HepG2 (cell line): ENCODE data around the gene GATAD2B. TPM values are rescaled to one million over a fixed set of nuclear protein-coding genes. Genes with fewer than 3 reads are reported as not detected.

Experiments
- AHR ChIP-seq: IDR thresholded peaks from 2 replicates; pipeline ENCODE4 v1.6.1; 2018; ENCODE audit warnings: missing genetic modification reagents, missing compliant biosample characterization
- JUNB ChIP-seq: sonication (generic); formaldehyde crosslinking; IDR thresholded peaks from 2 replicates; pipeline ENCODE4 v1.8.0; 2022; ENCODE audit warnings: missing genetic modification reagents, mild to moderate bottlenecking, borderline replicate concordance
- SMAD1 ChIP-seq: sonication (generic); formaldehyde crosslinking; IDR thresholded peaks from 2 replicates; pipeline ENCODE4 v1.4.0; 2020; ENCODE audit warnings: missing genetic modification reagents, low read depth, mild to moderate bottlenecking, borderline replicate concordance
- SYNCRIP ChIP-seq: fragments of 200-400 bp; formaldehyde crosslinking; IDR thresholded peaks from 2 replicates; pipeline ENCODE4 v1.6.1; 2018; ENCODE audit warnings: mild to moderate bottlenecking, low read depth, low read length; ENCODE audit not compliant: insufficient read depth
- ZNF121 ChIP-seq: sonication (generic); formaldehyde crosslinking; IDR thresholded peaks from 2 replicates; pipeline ENCODE4 v1.5.0; 2020; ENCODE audit warnings: mild to moderate bottlenecking, missing genetic modification reagents
- ZNF333 ChIP-seq: sonication (generic); formaldehyde crosslinking; IDR thresholded peaks from 2 replicates; pipeline ENCODE4 v1.4.0; 2020; ENCODE audit warnings: mild to moderate bottlenecking, missing genetic modification reagents, borderline replicate concordance
- ZNF609 ChIP-seq: sonication (generic); formaldehyde crosslinking; IDR thresholded peaks from 2 replicates; pipeline ENCODE4 v1.4.0; 2020; ENCODE audit warnings: mild to moderate bottlenecking, missing genetic modification reagents, borderline replicate concordance
- ZNF749 ChIP-seq: sonication (generic); formaldehyde crosslinking; IDR thresholded peaks from 2 replicates; pipeline ENCODE4 v1.8.0; 2022; ENCODE audit warnings: mild to moderate bottlenecking, missing genetic modification reagents, moderate library complexity, borderline replicate concordance
- polyA plus RNA-seq, 8 experiments: library from polyadenylated mRNA; depleted of rRNA in 3 of 8; stranded (reverse) in 7 of 8; unstranded in 1 of 8; fragments of >200 nt; fragmentation: Illumina TruSeq in 4 of 8; extraction: Trizol in 4 of 8; gene quantifications; 2 replicates each; pipeline versions ENCODE4 v1.2.1 to v1.2.3, GENCODE V29; 2011 to 2016; ENCODE audit warnings: low read depth in 4 of 8, missing spikeins in 1 of 8, mixed read lengths in 1 of 8; ENCODE audit not compliant: insufficient read depth in 1 of 8
- total RNA-seq, 5 experiments: library from RNA; depleted of rRNA; stranded (reverse); fragments of >200 nt; fragmentation: Illumina TruSeq; extraction: Trizol; gene quantifications; 2 replicates each; pipeline ENCODE4 v1.2.3, GENCODE V29; 2016; ENCODE audit warnings: low read depth in 1 of 5

GATAD2B gene
- total and polyA plus RNA-seq, 2 of the 13 experiments (the other 11 are each of a cell fraction or from before 2014, with no cell fraction given) = 3.2 to 5.2 TPM

GRCh38 chr1:153780551-153780950 is 142.2 kb downstream of the GATAD2B start (continued):
- TF ChIP-seq SYNCRIP (no peak), SMAD1 (no peak), ZNF333 (no peak), JUNB (CRISPR knock-in tag) (no peak), ZNF121 (CRISPR knock-in tag) (no peak), AHR (CRISPR knock-in tag) (no peak), ZNF609 (no peak), ZNF749 (CRISPR knock-in tag) (no peak)
